ENCODE measurements around the gene PDE1C.

Gene PDE1C

DNA sequence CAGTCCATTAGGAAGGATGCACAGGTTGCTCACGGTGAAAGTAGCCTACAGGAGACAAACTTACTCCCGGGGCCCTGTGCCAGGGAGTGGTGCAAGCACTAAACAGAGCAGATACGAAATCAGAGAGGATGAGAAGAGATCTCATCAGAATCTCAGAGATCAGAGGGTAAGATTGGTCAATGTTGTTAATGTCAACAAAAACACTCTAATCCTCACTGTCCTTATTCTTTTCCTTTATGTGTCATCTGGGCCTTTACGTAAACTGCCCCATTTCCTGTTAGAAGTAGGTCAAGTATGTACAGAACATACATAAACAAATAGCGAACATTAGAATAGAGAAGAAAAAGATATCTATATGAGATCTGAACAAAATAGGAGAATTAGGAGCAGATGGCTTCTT, 220.1 kb downstream of the PDE1C start:
- TF ChIP-seq TAF1 (IDR thresholded peaks at IDR 0.05; ENCODE audit: borderline replicate concordance, insufficient read depth, low read length) (no peak), REST (IDR thresholded peaks at IDR 0.05; ENCODE audit: insufficient read depth in 1 of 2, low read depth in 2 of 2, low read length in 2 of 2) (no peak), POLR2AphosphoS5 (IDR thresholded peaks at IDR 0.05; ENCODE audit: low read depth, low read length) (no peak), FOXP2 (optimal IDR thresholded peaks at IDR 0.05; ENCODE audit: borderline replicate concordance, extremely low read depth, extremely low read length, insufficient read depth) (no peak), SIN3A (IDR thresholded peaks at IDR 0.05; ENCODE audit: borderline replicate concordance, insufficient read depth, low read length) (no peak)

DNA sequence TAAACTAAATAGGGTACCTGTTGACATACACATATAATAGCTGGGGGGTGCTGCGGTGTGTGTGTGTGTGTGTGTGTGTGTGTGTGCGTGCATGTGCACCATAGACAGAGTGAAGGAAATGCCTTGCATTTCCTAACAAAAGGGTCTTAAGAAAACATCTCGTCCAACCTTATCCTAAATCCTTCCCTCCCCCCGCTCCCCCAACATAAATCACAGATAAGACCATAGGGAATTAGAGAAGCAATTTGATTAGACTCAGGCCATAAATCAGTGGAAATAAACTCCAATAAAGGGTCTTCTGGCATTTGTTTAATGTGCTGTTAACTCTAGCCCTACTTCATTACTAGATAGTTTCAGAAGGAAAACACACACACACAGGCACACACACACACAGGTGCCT, 234.7 kb downstream of the PDE1C start:
- TF ChIP-seq FOXP2 (optimal IDR thresholded peaks at IDR 0.05; ENCODE audit: borderline replicate concordance, extremely low read depth, extremely low read length, insufficient read depth) (no peak), TAF1 (IDR thresholded peaks at IDR 0.05; ENCODE audit: borderline replicate concordance, insufficient read depth, low read length) (no peak), REST (IDR thresholded peaks at IDR 0.05; ENCODE audit: insufficient read depth in 1 of 2, low read depth in 2 of 2, low read length in 2 of 2) (no peak), SIN3A (IDR thresholded peaks at IDR 0.05; ENCODE audit: borderline replicate concordance, insufficient read depth, low read length) (no peak), POLR2AphosphoS5 (IDR thresholded peaks at IDR 0.05; ENCODE audit: low read depth, low read length) (no peak)

- TF ChIP-seq SIN3A (IDR thresholded peaks at IDR 0.05; ENCODE audit: borderline replicate concordance, insufficient read depth, low read length) (no peak), POLR2AphosphoS5 (IDR thresholded peaks at IDR 0.05; ENCODE audit: low read depth, low read length) (no peak), REST (IDR thresholded peaks at IDR 0.05; ENCODE audit: insufficient read depth in 1 of 2, low read depth in 2 of 2, low read length in 2 of 2) (no peak), TAF1 (IDR thresholded peaks at IDR 0.05; ENCODE audit: borderline replicate concordance, insufficient read depth, low read length) (no peak), FOXP2 (optimal IDR thresholded peaks at IDR 0.05; ENCODE audit: borderline replicate concordance, extremely low read depth, extremely low read length, insufficient read depth) (no peak)
Measured at GRCh38 chr7:31828520-31828919, 241.7 kb downstream of the PDE1C start.

- no peak for TF ChIP-seq FOXP2 (optimal IDR thresholded peaks at IDR 0.05; ENCODE audit: borderline replicate concordance, extremely low read depth, extremely low read length, insufficient read depth)
- TF ChIP-seq POLR2AphosphoS5 (IDR thresholded peaks at IDR 0.05; ENCODE audit: low read depth, low read length) = no peak
Measured at GRCh38 chr7:31825576-31825975, 244.6 kb downstream of the PDE1C start.

DNA sequence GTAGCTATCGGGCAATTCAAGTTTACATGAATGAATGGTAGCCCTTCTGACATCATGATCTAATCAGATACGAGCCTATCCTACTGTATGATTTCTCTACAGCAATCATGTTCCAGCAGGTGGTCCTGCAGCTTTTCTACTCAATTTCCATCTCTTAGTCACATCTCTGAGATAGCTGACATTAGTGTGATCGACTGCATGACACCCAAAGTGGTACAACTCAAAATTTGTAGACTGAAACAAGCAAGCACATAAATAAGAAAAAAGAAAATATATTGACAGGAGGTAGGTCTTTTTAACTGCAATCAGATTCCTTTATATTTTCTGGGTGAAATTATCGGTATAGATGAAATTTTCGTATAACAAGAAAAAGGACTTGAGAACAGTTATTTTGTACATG, 251.2 kb downstream of the PDE1C start:
- no peak for TF ChIP-seq REST (IDR thresholded peaks at IDR 0.05; ENCODE audit: insufficient read depth in 1 of 2, low read depth in 2 of 2, low read length in 2 of 2)
- no peak for TF ChIP-seq TAF1 (IDR thresholded peaks at IDR 0.05; ENCODE audit: borderline replicate concordance, insufficient read depth, low read length)
- TF ChIP-seq SIN3A (IDR thresholded peaks at IDR 0.05; ENCODE audit: borderline replicate concordance, insufficient read depth, low read length) = no peak
- TF ChIP-seq FOXP2 (optimal IDR thresholded peaks at IDR 0.05; ENCODE audit: borderline replicate concordance, extremely low read depth, extremely low read length, insufficient read depth) = no peak
- TF ChIP-seq POLR2AphosphoS5 (IDR thresholded peaks at IDR 0.05; ENCODE audit: low read depth, low read length) = no peak
